ENCODE measurements around the gene EXOC4.

DNA sequence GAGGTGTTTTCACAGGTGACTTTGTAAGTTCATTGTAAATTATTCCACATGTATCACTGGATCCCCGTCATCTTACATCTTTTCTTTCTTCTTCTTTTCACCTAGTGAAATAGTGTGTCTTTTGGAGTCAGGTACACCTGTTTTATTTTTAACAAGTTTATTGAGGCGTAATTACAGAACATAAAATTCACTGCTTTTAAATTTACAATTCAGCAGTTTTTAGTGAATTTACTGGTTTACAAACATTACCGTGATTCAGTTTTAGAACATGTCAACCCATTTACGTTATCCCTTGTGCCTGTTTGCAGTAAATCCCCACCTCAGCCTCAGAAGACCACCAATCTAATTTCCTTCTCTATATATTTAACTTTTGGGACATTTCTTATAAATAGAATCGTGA is 256.9 kb downstream of the EXOC4 start:
- TF ChIP-seq CTCF (conservative IDR thresholded peaks at IDR 0.05 in 1 of 2, IDR thresholded peaks at IDR 0.05 in 1 of 2; ENCODE audit: low read depth in 1 of 2, low read length in 2 of 2) (no peak), EZH2 (IDR thresholded peaks at IDR 0.05; ENCODE audit: low read length, missing control alignments) (no peak)

Measured in fibroblast of lung (primary cell).